Stimulated activated CD4-positive, alpha-beta T cell treated with anti-CD3 and anti-CD28 coated beads, Interleukin-15, amount 100 ng/mL, for 24 hours (primary cell): ENCODE measurements around the gene CNDP1.

Experiments used
- DNase-seq: peaks from one replicate; pipeline ENCODE4 v3.0.0-alpha.2; 2020

The CNDP1 gene

GRCh38 chr18:74506448-74507084, 27.7 kb upstream of the CNDP1 start:
- DNase-seq = no peak

- DNase-seq = no peak
Observed at GRCh38 chr18:74507097-74507881, 27.0 kb upstream of the CNDP1 start.

DNA sequence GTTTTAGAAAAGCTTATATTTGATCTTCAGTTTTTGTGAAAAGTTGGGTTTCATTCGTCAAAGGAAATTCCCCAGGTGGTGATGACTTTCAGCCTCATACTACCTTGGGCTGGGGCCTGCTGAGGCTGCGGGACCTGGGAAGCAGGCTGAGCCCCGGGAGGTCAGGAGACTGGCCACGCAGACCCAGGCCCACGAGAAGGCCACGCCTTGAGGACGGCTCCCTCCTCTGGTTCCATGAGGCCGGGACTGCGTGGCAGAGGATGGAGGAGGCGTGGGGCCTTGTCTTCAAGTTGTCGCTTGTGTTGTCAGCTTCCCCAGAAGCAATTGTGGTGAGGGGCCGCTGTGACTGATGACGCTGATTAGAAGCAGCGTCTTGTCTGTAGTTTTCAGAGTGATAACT, 26.4 kb upstream of the CNDP1 start:
- DNase-seq = no peak

DNA sequence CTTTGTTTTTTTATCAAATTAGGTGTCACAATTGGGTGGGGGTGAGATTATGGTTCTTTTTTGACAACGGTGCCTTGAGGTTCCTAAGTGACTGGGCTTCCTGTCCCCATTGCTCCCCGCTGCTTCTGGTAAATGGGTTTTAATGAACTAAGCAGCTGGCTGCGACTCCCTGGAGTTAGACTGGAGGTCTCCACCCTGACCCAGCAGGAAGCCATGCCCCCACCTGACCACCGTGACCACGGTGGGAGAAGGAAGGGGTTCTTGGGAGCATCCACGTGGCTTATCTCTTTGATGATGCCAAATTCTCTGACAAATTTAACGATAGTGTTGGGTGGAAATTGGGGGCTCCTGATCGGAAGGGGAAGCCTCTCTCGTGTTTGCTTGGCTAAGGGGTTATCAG, 25.9 kb upstream of the CNDP1 start:
- DNase-seq = no peak

DNA sequence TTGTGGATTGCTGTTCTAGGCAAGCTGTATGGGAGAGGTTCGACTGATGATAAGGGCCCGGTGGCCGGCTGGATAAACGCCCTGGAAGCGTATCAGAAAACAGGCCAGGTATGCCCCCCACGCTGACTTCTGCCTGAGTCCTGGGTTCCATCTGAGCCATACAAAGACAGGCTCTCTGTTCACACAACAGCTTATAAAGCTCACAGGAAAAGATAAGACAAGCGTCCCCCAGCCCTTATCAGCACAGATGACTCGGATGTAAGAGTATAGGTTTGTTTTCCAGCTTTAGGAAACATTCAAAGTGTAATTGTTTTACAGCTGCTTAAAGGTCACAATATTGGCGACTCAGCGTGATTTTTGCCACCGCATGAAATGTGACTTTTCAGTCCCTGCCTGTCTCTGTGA, 25.5 kb upstream of the CNDP1 start:
- DNase-seq = no peak

- no peak for DNase-seq
Observed at GRCh38 chr18:74509856-74510769, 24.2 kb upstream of the CNDP1 start.

- no peak for DNase-seq
Observed at GRCh38 chr18:74510770-74511095, 23.6 kb upstream of the CNDP1 start.

- no peak for DNase-seq
Observed at GRCh38 chr18:74511823-74512222, 22.5 kb upstream of the CNDP1 start.

DNA sequence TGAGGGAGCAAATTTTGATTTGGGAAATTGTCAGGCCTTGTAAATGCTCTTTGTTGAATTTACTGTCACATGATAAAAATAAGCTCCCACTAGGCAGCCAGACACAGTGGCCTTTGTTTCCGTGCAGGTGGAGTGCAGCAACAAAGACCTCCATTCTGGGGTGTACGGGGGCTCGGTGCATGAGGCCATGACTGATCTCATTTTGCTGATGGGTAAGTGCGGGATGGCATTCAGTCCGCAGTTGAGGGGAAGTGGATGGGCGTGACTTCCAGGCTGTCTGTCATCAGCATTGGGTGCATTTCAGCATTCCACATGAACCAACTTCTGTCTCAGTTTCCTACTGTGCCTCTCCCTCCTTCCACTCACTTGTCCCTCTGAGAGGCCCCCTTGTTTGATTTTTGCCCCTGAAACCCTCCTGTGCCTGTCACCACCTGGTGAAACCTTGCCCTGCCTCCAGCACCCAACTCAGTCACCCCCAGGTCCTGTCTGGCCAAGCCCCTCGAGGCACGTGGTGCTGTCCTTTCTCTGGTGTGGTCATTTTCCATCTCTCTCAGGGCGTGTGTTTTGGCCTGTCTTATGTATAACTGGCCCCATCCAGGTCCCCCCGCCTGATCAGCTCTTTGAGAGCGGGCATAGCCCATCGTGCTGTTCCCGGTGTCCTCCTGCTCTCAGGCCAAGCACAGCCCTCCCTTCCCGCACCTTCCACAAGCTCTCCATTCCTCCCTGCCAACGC, 21.8 kb upstream of the CNDP1 start:
- no peak for DNase-seq

DNA sequence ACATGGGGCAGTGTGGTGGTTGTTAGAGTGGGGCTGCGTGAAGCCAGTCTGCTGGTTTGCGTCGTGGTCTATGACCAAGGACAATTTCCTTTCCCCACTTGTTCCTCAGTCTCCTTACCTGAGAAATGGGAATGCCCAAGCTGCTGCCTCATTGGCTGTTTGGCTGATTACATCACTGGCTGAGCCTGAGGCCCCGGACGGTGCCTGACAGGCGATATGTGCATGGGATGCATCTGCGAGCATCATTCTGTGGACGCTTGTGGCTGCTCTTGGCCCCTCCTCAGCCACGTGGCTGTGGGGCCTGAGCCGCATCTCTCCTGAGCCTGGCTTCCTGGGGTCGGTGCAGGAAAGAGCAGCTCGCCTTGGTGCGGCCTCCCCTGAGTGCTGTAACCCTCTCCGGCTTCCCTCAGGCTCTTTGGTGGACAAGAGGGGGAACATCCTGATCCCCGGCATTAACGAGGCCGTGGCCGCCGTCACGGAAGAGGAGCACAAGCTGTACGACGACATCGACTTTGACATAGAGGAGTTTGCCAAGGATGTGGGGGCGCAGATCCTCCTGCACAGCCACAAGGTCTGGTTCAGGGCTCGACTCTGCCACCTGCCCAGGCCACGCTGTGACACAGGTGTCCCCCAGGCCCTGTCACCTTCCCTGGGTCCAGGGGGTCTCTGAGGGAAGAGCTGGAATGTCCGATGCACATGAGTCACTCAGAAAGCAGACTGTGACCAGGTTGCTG, 21.0 kb upstream of the CNDP1 start:
- DNase-seq = no peak

DNA sequence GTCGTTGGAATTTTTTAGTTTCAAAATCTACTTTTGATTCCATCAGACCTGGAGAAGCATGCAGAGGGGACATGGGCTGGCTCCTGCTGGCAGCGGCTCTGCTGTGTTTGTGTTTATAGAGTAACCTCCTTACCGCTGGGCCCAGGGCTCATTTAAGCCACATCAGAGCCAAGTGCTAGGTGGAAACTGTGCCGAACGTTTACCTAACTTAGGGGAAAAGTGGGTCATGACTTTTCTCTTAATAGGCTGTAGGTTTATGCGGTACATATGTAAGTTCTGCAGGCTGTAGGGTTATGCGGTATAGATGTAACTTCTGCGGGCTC, 20.5 kb upstream of the CNDP1 start:
- DNase-seq = no peak

GRCh38 chr18:74514860-74515495, 19.3 kb upstream of the CNDP1 start:
- DNase-seq = no peak

- no peak for DNase-seq
Observed at GRCh38 chr18:74515620-74516231, 18.6 kb upstream of the CNDP1 start.

GRCh38 chr18:74516271-74517235, 17.7 kb upstream of the CNDP1 start:
- no peak for DNase-seq

DNA sequence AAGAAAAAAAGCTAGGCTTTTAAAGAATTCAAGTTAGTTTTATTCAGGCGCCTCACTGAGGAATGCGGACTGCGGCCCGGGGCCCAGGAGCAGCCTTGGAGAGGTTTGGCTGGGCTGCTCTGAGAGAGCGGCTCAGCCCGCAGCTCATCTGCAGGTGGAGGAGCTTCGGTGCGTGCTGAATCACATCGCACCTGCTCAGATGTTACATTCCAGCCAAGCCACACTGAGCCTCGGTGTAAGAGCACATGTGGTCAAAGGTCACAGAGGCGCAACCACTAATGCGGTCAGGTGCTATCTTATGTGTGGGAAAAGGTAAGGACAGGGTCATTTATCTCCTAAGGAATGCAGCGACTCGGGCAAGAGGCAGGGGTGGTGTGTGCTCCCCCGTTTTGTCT, 17.1 kb upstream of the CNDP1 start:
- no peak for DNase-seq

GRCh38 chr18:74518456-74519295, 15.6 kb upstream of the CNDP1 start:
- DNase-seq = no peak

DNA sequence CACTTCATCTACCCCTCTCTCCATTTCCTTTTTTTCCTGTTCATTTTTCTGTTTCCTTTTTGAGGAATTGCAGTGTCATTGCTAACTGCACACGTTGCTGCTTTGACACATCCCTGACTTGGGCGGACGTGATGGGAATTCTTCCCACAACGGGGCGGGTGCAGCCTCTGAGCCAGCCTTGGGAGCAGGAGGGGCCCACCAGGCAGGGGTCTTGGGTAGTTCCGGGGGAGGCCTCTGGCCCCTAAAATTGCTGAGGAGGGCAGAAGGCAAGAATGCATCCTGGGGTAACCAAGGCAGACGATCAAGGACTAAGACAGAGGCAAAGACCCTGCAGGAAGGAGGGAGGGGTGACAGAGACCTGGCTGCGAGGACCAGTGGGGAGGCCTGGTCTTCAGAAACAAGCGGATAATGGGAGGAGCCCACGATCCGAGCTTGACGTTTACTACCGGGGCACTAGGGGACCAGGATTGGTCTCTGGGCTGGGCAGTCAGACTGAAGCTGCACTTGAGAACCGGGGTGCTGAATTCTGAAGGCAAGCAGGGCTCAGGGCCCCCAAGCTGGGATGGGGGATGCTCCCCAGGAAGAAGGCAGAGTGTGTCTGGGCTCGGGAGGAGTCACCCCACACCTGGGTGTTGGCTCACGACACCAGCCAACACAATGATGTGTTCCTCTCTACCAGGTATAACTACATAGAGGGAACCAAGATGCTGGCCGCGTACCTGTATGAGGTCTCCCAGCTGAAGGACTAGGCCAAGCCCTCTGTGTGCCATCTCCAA, 14.8 kb upstream of the CNDP1 start:
- no peak for DNase-seq

DNA sequence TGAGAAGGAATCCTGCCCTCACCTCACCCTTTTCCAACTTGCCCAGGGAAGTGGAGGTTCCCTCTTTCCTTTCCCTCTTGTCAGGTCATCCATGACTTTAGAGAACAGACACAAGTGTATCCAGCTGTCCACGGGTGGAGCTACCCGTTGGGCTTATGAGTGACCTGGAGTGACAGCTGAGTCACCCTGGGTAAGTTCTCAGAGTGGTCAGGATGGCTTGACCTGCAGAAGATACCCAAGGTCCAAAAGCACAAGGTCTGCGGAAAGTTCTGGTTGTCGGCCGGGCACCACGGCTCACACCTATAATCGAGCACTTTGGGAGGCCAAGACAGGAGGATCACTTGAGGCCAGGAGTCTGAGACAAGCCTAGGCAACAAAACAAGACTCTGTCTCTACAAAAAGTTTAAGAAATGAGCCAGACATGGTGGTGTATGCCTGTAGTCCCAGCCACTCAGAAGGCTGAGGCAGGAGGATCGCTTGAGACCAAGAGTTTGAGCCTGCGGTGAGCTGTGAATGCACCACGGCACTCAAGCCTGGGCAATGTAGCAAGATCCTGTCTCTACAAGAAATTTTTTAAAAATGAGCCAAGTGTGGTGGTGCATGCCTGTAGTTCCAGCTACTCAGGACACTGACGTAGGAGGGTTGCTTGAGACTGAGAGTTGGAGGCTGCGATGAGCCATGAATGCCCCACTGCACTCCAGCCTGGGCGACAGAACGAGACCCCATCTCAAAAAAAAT, 14.0 kb upstream of the CNDP1 start:
- DNase-seq = no peak
